Nephron (organoid): Measurements from ENCODE around the gene USP54.
"Not testable (repeated sequence)": the region's sequence is repeated elsewhere in the genome, so short reads cannot be mapped to it uniquely, and the experiment has no call there.

Source experiments
- H3K27ac Mint-ChIP-seq, 3 experiments: 2 replicates each; pipeline ENCODE4 v1.8.0; 2020; ENCODE audit warnings: mixed read lengths in 3 of 3, mild to moderate bottlenecking in 2 of 3, moderate library complexity in 1 of 3
- H3K27me3 Mint-ChIP-seq: 2 replicates; pipeline ENCODE4 v1.8.0; 2021; ENCODE audit warnings: low read depth, mild to moderate bottlenecking, moderate library complexity, mixed read lengths
- H3K36me3 Mint-ChIP-seq: 2 replicates; pipeline ENCODE4 v1.8.0; 2020; ENCODE audit warnings: low read depth, mixed read lengths
- H3K4me1 Mint-ChIP-seq: 2 replicates; pipeline ENCODE4 v1.8.0; 2020; ENCODE audit warnings: mixed read lengths
- H3K4me3 Mint-ChIP-seq, 3 experiments: 2 replicates each; pipeline ENCODE4 v1.8.0; 2020; ENCODE audit warnings: mild to moderate bottlenecking in 3 of 3, mixed read lengths in 3 of 3, moderate library complexity in 2 of 3
- H3K9me3 Mint-ChIP-seq: 2 replicates; pipeline ENCODE4 v1.8.0; 2020; ENCODE audit warnings: mixed read lengths
- TF ChIP-seq, protein P1 (sequence below), 3 experiments: fragments of 200-600 bp; sonication (generic); IDR thresholded peaks; one replicate each; pipeline ENCODE4 v1.5.0; 2021; ENCODE audit warnings: antibody characterized with exemption in 3 of 3; ENCODE audit not compliant: unreplicated experiment in 3 of 3

The USP54 gene

DNA sequence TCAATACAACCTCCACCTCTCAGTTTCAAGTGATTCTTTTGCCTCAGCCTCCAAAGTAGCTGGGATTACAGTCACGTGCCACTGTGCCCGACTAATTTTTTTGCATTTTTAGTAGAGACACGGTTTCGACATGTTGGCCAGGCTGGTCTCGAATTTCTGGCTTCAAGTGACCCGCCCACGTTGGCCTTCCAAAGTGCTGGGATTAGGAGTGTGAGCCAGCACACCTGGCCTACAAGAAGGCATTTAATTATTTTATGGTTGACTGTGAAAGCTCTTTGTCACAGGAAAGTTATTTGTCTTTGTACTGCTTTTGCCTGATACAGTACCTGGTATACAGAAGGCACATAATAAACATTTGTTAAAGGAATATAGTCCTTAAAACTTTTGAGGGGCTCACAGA is 37.3 kb upstream of the USP54 start:
- H3K4me1 Mint-ChIP-seq, result peaks cover 22% of the 10 kb centered on the region
- TF ChIP-seq, protein P1, sequence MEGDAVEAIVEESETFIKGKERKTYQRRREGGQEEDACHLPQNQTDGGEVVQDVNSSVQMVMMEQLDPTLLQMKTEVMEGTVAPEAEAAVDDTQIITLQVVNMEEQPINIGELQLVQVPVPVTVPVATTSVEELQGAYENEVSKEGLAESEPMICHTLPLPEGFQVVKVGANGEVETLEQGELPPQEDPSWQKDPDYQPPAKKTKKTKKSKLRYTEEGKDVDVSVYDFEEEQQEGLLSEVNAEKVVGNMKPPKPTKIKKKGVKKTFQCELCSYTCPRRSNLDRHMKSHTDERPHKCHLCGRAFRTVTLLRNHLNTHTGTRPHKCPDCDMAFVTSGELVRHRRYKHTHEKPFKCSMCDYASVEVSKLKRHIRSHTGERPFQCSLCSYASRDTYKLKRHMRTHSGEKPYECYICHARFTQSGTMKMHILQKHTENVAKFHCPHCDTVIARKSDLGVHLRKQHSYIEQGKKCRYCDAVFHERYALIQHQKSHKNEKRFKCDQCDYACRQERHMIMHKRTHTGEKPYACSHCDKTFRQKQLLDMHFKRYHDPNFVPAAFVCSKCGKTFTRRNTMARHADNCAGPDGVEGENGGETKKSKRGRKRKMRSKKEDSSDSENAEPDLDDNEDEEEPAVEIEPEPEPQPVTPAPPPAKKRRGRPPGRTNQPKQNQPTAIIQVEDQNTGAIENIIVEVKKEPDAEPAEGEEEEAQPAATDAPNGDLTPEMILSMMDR (IDR thresholded peaks at IDR 0.05; ENCODE audit: unreplicated experiment in 3 of 3), result no peak
- no peaks in the 10 kb centered on the region for H3K27me3 Mint-ChIP-seq
- H3K9me3 Mint-ChIP-seq, result no peaks in the 10 kb centered on the region
- H3K27ac Mint-ChIP-seq, result no peak overlapping the region
- no peaks in the 10 kb centered on the region for H3K36me3 Mint-ChIP-seq
- H3K4me3 Mint-ChIP-seq, result peak overlapping the region in 2 of 3 experiments; percentile 17 to 32

DNA sequence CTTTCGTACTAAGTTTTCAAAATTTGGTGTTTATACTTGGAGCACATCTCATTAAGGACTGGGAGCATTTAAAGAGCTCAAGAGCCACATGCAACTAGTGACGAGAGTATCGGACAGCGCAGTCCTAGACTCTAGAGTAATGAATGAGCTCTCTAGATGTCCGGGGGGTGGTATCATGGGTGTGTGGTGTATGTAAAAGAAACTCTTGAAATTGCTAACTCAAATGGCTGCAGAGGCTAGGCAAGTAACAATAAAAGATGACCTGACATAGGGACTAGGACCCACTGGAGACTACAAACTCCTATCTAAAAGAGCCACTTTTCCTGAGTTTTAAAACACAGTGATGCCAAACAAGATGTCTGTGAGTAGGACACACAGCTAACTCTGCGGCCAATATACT is 36.2 kb upstream of the USP54 start:
- TF ChIP-seq, protein P1 (IDR thresholded peaks at IDR 0.05; ENCODE audit: unreplicated experiment in 3 of 3), result no peak
- Mint-ChIP-seq H3K27me3 (no peaks in the 10 kb centered on the region), H3K4me1 (peaks cover 23% of the 10 kb centered on the region), H3K9me3 (no peaks in the 10 kb centered on the region), H3K27ac (peak overlapping the region; percentile 43 to 86 (median 78)), H3K4me3 (peak overlapping the region; percentile 82 to 97 (median 95)), H3K36me3 (no peaks in the 10 kb centered on the region)

DNA sequence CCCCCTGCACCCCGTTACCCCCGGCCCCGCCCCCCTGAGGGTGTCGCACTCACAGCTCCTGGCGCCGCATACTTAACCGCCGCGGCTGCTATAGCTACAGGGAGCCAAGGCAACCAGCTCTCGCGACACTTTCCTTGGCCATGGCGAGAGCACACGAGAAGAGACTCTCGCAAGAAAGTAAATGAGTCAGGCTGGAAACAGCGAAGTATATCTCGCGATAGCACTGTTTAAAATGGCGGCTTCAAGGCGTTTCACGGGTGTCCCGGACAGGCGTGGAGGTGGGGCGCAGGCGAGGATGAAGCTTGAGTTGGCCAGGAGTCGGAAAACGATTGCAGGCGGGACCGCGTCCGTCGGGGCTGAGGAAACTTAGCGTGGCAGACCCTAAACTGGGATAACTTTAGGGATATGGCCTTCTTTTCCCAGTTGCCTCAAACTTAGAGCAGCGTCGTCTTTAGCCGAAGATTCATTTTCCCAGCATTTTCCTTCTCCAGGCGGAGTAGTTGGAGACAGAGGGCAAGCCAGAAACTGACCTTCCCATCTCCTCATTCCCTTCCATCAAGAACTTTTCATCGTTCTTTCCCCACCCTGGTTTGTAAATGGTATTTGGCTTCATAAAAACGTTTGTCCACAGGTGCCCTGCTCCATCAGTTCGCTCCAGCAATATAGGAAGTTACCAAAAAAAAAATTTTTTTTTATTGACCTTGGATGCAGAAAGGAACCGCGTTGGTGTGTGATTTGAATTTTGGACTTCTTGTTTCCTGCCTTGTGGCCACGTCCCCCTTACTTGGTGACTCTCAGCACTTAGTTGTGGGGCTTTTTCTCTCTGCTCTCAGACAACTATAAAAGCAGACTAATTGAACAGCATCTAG is 35.0 kb upstream of the USP54 start:
- peaks cover 23% of the 10 kb centered on the region for H3K4me1 Mint-ChIP-seq

DNA sequence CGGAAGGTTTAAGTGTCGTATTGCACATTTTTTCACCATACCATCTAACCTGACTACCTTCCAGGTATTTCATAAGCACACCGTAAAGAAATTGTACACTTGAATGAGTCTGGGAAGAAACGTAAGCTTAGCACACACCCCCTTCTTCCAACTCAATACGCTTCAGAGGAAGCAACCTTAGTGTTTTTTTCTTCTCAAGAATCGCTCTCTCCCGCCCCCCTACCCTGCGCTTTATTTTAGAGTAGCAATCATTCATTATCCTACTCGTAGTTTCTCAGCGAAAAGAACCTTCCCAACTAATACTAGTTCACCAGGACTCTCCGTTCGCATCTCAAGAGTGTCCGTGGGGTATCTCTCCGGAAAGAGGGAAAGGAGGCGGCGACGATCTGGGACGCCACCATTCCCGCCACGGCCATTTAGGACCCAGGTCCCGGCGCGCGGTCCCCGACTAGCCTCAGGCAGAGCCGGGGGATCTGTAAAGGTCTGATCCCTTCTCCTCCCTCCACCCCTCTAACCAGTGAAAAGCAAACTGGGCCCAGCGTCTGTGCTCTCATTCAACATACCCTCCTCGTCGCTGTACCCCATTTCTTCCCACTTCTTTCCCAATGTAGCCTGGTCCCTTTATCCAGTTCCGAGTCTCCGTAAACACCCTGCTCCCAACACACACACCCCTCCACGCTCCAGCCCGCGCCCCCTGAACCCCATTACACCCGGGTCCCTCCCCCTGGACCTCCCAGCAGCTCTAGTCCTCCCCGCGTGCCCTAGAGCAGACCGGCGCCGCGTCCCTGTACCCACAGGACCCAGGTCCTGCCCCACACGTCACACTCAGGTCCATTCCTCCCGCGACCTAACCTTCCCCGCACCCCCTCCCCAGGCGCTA is 34.1 kb upstream of the USP54 start:
- Mint-ChIP-seq H3K4me3 (peak overlapping the region; percentile 95 to 97 (median 96)), H3K9me3 (no peaks in the 10 kb centered on the region), H3K36me3 (peaks cover 3% of the 10 kb centered on the region), H3K27me3 (no peaks in the 10 kb centered on the region), H3K27ac (peak overlapping the region; percentile 98 to 99 (median 99)), H3K4me1 (peaks cover 23% of the 10 kb centered on the region)
- TF ChIP-seq, protein P1 (IDR thresholded peaks at IDR 0.05; ENCODE audit: unreplicated experiment in 3 of 3), result no peak

More for the DNA sequence above, 35.0 kb upstream of the USP54 start:
- Mint-ChIP-seq H3K36me3 (peaks cover 3% of the 10 kb centered on the region), H3K4me3 (peak overlapping the region; percentile 95 to 97 (median 96)), H3K27ac (peak overlapping the region; percentile 98 to 99 (median 99)), H3K9me3 (no peaks in the 10 kb centered on the region), H3K27me3 (no peaks in the 10 kb centered on the region)
- TF ChIP-seq, protein P1 (IDR thresholded peaks at IDR 0.05; ENCODE audit: unreplicated experiment in 3 of 3), result no peak

DNA sequence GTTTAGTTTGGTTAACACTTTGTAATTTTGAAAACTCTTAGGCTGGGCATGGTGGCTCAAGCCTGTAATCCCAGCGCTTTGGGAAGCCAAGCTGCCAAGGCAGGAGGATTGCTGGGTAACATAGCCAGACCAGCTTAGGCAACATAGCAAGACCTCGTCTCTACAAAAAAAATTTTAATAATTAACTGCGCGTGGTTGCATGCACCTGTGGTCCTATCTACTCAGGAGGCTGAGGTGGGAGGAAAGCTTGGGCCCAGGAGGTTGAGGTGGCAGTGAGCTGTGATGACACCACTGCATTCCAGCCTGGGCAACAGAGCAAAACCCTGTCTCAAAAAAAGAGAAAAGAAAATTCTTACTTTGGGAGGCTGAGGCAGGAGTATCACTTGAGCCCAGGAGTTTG is 31.9 kb upstream of the USP54 start:
- Mint-ChIP-seq H3K36me3 (peaks cover 3% of the 10 kb centered on the region), H3K27ac (peak overlapping the region; percentile 28 to 62 (median 54)), H3K9me3 (no peaks in the 10 kb centered on the region), H3K27me3 (no peaks in the 10 kb centered on the region), H3K4me3 (peak overlapping the region in 2 of 3 experiments; percentile 34 to 49), H3K4me1 (peaks cover 23% of the 10 kb centered on the region)
- TF ChIP-seq, protein P1 (IDR thresholded peaks at IDR 0.05; ENCODE audit: unreplicated experiment in 3 of 3), result no peak

DNA sequence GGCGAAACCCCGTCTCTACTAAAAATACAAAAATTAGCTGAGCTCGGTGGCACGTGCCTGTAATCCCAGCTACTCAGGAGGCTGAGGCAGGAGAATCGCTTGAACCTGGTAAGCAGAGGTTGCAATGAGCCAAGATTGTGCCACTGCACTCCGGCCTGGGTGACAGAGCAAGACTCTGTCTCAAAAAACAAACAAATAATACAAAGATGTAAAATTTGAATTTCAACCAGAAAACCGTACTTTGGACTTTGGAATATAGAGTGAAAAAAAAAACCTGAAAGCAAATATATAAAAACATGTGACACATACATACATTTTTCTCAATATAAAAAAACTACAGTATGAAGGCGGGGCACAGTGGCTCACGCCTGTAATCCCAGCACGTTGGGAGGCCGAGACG is 29.8 kb upstream of the USP54 start:
- H3K4me3 Mint-ChIP-seq, H3K27ac Mint-ChIP-seq, H3K27me3 Mint-ChIP-seq, H3K36me3 Mint-ChIP-seq, H3K9me3 Mint-ChIP-seq: not testable (repeated sequence)
- peaks cover 16% of the 10 kb centered on the region for H3K4me1 Mint-ChIP-seq

DNA sequence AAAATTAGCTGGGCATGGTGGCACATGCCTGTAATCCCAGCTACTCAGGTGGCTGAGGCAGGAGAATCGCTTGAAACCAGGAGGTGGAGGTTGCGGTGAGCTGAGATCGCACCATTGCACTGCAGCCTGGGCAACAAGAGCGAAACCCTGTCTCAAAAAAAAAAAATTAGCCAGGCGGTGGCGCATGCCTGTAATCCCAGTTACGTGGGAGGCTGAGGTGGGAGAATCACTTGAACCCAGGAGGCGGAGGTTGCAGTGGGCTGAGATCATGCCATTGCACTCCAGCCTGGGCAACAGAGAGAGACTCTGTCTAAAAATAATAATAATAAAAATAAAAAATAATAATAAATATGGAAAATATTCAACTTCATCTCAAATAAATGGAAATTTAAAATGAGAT is 26.0 kb upstream of the USP54 start:
- H3K27ac Mint-ChIP-seq, H3K4me1 Mint-ChIP-seq, H3K36me3 Mint-ChIP-seq: not testable (repeated sequence)

More for the DNA sequence above, 26.0 kb upstream of the USP54 start:
- not testable (repeated sequence) for H3K9me3 Mint-ChIP-seq, H3K27me3 Mint-ChIP-seq, H3K4me3 Mint-ChIP-seq
